ENCODE results near the gene NOL7. TPM values are rescaled to one million over a fixed set of nuclear protein-coding genes. Genes with fewer than 3 reads are reported as not detected.
A peak's percentile ranks its signal among the peaks of the same experiment; 100 is the strongest.

NOL7 gene
- total and polyA plus RNA-seq, 2 of the 13 experiments (the other 11 are each of a cell fraction or from before 2014, with no cell fraction given): 37.8 to 186 TPM

DNA sequence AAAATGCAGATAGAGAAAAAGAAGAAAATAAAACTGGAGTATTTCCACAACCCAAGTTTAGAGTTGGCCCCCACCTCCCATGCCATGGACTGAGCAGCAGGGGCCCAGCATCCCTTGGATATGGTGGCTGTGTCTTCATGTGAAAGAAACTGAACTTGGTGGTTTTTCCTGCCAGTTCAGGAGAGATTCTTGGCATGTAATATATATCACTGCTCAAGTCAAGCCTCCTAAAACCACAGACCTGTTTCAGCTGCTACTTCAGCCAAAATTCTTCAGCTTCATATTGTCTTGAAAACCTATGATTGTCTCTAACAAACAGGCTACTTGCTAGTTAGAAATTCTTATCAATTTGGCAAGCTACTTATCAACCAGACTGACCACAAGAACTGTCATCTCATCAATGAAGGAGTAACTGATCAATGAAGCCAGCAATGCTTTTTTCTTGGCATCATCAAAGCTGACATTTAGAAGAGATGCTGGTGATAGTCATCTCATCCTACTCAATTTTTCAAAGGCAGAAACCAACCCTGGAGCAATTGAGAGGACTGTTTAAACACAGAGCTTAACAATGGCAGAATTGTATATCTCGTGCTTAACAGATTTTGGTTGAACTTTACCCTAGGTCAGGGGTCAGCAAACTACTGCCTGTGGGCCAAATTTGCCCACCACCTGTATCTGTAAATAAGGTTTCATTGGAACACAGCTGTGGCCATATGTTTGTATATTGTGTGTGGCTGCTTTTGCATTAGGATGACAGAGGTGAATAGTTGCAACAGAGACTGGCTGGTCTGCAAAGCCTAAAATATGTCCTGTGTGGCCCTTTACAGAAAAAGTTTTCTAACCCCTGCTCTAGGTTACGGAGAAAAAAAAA, 10.4 kb upstream of the NOL7 start (continued):
- TF ChIP-seq, protein P1, sequence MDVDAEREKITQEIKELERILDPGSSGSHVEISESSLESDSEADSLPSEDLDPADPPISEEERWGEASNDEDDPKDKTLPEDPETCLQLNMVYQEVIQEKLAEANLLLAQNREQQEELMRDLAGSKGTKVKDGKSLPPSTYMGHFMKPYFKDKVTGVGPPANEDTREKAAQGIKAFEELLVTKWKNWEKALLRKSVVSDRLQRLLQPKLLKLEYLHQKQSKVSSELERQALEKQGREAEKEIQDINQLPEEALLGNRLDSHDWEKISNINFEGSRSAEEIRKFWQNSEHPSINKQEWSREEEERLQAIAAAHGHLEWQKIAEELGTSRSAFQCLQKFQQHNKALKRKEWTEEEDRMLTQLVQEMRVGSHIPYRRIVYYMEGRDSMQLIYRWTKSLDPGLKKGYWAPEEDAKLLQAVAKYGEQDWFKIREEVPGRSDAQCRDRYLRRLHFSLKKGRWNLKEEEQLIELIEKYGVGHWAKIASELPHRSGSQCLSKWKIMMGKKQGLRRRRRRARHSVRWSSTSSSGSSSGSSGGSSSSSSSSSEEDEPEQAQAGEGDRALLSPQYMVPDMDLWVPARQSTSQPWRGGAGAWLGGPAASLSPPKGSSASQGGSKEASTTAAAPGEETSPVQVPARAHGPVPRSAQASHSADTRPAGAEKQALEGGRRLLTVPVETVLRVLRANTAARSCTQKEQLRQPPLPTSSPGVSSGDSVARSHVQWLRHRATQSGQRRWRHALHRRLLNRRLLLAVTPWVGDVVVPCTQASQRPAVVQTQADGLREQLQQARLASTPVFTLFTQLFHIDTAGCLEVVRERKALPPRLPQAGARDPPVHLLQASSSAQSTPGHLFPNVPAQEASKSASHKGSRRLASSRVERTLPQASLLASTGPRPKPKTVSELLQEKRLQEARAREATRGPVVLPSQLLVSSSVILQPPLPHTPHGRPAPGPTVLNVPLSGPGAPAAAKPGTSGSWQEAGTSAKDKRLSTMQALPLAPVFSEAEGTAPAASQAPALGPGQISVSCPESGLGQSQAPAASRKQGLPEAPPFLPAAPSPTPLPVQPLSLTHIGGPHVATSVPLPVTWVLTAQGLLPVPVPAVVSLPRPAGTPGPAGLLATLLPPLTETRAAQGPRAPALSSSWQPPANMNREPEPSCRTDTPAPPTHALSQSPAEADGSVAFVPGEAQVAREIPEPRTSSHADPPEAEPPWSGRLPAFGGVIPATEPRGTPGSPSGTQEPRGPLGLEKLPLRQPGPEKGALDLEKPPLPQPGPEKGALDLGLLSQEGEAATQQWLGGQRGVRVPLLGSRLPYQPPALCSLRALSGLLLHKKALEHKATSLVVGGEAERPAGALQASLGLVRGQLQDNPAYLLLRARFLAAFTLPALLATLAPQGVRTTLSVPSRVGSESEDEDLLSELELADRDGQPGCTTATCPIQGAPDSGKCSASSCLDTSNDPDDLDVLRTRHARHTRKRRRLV (CRISPR knock-in tag; IDR thresholded peaks at IDR 0.05): no peak
- TF ChIP-seq ZBTB38 (CRISPR knock-in tag; IDR thresholded peaks at IDR 0.05): no peak
- TF ChIP-seq PAX8 (CRISPR knock-in tag; IDR thresholded peaks at IDR 0.05; ENCODE audit: borderline replicate concordance): no peak
- TF ChIP-seq ZNF180 (CRISPR knock-in tag; IDR thresholded peaks at IDR 0.05; ENCODE audit: borderline replicate concordance, low read depth): no peak
- no peak for TF ChIP-seq ZNF354B (CRISPR knock-in tag; IDR thresholded peaks at IDR 0.05)
- TF ChIP-seq RXRA (CRISPR knock-in tag; IDR thresholded peaks at IDR 0.05): peak; percentile 97; the same call in 1 of the 2 replicates
- TF ChIP-seq HNRNPH1 (optimal IDR thresholded peaks at IDR 0.05; ENCODE audit: low read depth, low read length): no peak
- no peak for TF ChIP-seq PRMT3 (CRISPR knock-in tag; IDR thresholded peaks at IDR 0.05; ENCODE audit: borderline replicate concordance, low read depth)
- no peak for TF ChIP-seq ZNF484 (CRISPR knock-in tag; IDR thresholded peaks at IDR 0.05; ENCODE audit: borderline replicate concordance, low read depth)
- no peak for TF ChIP-seq ZNF329 (CRISPR knock-in tag; IDR thresholded peaks at IDR 0.05; ENCODE audit: low read depth)
- no peak; the same call in 1 of the 2 replicates for TF ChIP-seq CHD4 (IDR thresholded peaks at IDR 0.05; ENCODE audit: borderline replicate concordance, low read length)
- TF ChIP-seq NR2F1 (CRISPR knock-in tag; IDR thresholded peaks at IDR 0.05): peak; percentile 94 to 98
- peak; percentile 69 for TF ChIP-seq ERF (CRISPR knock-in tag; IDR thresholded peaks at IDR 0.05)
- TF ChIP-seq CEBPB (IDR thresholded peaks at IDR 0.05; ENCODE audit: borderline replicate concordance, low read depth, low read length): peak; percentile 91
- peak; percentile 61; the same call in 1 of the 2 replicates for TF ChIP-seq MXD4 (CRISPR knock-in tag; IDR thresholded peaks at IDR 0.05)
- TF ChIP-seq ZNF446 (CRISPR knock-in tag; IDR thresholded peaks at IDR 0.05): no peak
- peak; percentile 97 for TF ChIP-seq PHF5A (CRISPR knock-in tag; IDR thresholded peaks at IDR 0.05; ENCODE audit: low read depth, unreplicated experiment)
- no peak for TF ChIP-seq SP2 (CRISPR knock-in tag; IDR thresholded peaks at IDR 0.05)
- TF ChIP-seq IRF2 (CRISPR knock-in tag; IDR thresholded peaks at IDR 0.05): peak; percentile 90
- peak; percentile 88 for TF ChIP-seq SIX4 (CRISPR knock-in tag; IDR thresholded peaks at IDR 0.05)
- TF ChIP-seq MIER3 (CRISPR knock-in tag; IDR thresholded peaks at IDR 0.05; ENCODE audit: borderline replicate concordance): peak; percentile 69; the same call in 1 of the 2 replicates
- TF ChIP-seq ZNF136 (CRISPR knock-in tag; IDR thresholded peaks at IDR 0.05; ENCODE audit: low read depth): no peak; the same call in 1 of the 2 replicates
- no peak; the same call in 1 of the 2 replicates for TF ChIP-seq ESRRA (CRISPR knock-in tag; IDR thresholded peaks at IDR 0.05; ENCODE audit: low read depth)
